Measurements from ENCODE around the gene DAPL1. TPM values are rescaled to one million over a fixed set of nuclear protein-coding genes. Genes with fewer than 3 reads are reported as not detected.

Gene DAPL1
- total and polyA plus RNA-seq, 10 of the 15 experiments (the other 5 are each of a cell fraction or from before 2014, with no cell fraction given), result not detected

DNA sequence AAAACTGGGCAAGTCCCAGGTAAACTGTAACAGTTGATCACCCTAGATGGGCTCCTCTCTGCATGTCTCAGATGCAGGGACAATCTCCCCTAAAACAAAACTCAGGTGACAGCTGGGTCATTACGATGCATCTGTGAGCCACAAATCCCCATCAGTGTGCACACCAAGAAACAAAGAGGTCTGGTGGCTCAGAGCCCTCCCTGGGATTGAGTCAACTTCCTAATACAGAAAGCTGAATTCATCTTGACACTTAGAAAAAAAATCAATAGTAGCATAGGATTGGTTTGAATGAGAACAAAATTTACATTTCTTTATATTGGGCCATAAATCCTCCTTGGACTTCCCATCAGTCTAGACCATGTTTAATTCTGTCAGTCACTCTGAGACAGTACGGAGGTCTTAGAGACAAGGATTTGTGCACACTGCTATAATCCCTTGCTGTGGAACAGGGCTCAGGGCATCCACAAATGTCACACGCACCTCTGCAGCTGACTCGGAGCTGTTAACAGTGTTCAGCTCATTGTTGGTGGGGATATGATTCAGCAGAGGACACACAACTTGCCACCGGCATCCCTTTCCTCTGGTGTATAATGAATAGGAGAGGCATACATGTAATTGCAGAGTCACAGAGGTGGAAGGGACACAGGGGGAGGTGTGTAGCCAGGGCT lies 44.5 kb upstream of the DAPL1 start:
- CTCF ChIA-PET, result interaction anchor here (2.9 kb wide), 1 partner anchor 572 kb away, joined by 16 read pairs; no protein-coding TSS in a partner anchor

More for the DNA sequence above, 44.5 kb upstream of the DAPL1 start:
- POLR2A ChIA-PET, result no interaction called here
- FAIRE-seq (no peak), DNase-seq (ENCODE audit: low read depth, low spot score) (no peak), ATAC-seq (no peak)
- H3K9ac ChIP-seq (ENCODE audit: control insufficient read depth, insufficient read depth, low read length), result no peak overlapping the region
- no peak overlapping the region for H3K4me2 ChIP-seq (ENCODE audit: control insufficient read depth, insufficient read depth)
- H3K79me2 ChIP-seq (ENCODE audit: control insufficient read depth, insufficient read depth, low read length), result no peaks in the 10 kb centered on the region
- H3K27ac ChIP-seq (ENCODE audit: control insufficient read depth, insufficient read depth), result no peak overlapping the region
- WGBS (ENCODE audit: insufficient coverage, insufficient replicate concordance, low lambda C conversion rate, missing lambda C conversion rate), result 27% methylated on average over 5 of the region's 5 CpGs
- H3K36me3 ChIP-seq (ENCODE audit: control insufficient read depth in 2 of 2, insufficient read depth in 2 of 2, low read length in 1 of 2), result no peaks in the 10 kb centered on the region
- TF ChIP-seq SREBF2 (IDR thresholded peaks at IDR 0.05; ENCODE audit: low read length), result no peak
- TF ChIP-seq, protein P1, sequence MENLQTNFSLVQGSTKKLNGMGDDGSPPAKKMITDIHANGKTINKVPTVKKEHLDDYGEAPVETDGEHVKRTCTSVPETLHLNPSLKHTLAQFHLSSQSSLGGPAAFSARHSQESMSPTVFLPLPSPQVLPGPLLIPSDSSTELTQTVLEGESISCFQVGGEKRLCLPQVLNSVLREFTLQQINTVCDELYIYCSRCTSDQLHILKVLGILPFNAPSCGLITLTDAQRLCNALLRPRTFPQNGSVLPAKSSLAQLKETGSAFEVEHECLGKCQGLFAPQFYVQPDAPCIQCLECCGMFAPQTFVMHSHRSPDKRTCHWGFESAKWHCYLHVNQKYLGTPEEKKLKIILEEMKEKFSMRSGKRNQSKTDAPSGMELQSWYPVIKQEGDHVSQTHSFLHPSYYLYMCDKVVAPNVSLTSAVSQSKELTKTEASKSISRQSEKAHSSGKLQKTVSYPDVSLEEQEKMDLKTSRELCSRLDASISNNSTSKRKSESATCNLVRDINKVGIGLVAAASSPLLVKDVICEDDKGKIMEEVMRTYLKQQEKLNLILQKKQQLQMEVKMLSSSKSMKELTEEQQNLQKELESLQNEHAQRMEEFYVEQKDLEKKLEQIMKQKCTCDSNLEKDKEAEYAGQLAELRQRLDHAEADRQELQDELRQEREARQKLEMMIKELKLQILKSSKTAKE (IDR thresholded peaks at IDR 0.05; ENCODE audit: low read depth, poor library complexity, severe bottlenecking), result no peak
- no peak for TF ChIP-seq MEF2B (IDR thresholded peaks at IDR 0.05; ENCODE audit: partially characterized antibody, poor library complexity, severe bottlenecking)
- no peak for TF ChIP-seq CBX3 (IDR thresholded peaks at IDR 0.05; ENCODE audit: borderline replicate concordance, low read depth)
- TF ChIP-seq, protein P2, sequence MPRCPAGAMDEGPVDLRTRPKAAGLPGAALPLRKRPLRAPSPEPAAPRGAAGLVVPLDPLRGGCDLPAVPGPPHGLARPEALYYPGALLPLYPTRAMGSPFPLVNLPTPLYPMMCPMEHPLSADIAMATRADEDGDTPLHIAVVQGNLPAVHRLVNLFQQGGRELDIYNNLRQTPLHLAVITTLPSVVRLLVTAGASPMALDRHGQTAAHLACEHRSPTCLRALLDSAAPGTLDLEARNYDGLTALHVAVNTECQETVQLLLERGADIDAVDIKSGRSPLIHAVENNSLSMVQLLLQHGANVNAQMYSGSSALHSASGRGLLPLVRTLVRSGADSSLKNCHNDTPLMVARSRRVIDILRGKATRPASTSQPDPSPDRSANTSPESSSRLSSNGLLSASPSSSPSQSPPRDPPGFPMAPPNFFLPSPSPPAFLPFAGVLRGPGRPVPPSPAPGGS (IDR thresholded peaks at IDR 0.05; ENCODE audit: borderline replicate concordance, insufficient read depth, low read depth, low read length, poor library complexity, severe bottlenecking), result no peak
- TF ChIP-seq BRCA1 (IDR thresholded peaks at IDR 0.05; ENCODE audit: low read depth, low read length), result no peak
- no peak for TF ChIP-seq TCF3 (IDR thresholded peaks at IDR 0.05; ENCODE audit: borderline replicate concordance, insufficient read depth, low read depth, low read length)
- TF ChIP-seq, protein P3, sequence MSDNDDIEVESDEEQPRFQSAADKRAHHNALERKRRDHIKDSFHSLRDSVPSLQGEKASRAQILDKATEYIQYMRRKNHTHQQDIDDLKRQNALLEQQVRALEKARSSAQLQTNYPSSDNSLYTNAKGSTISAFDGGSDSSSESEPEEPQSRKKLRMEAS (IDR thresholded peaks at IDR 0.05; ENCODE audit: low read depth, low read length), result no peak
- TF ChIP-seq STAT1 (conservative IDR thresholded peaks at IDR 0.05), result no peak
- TF ChIP-seq, protein P4, sequence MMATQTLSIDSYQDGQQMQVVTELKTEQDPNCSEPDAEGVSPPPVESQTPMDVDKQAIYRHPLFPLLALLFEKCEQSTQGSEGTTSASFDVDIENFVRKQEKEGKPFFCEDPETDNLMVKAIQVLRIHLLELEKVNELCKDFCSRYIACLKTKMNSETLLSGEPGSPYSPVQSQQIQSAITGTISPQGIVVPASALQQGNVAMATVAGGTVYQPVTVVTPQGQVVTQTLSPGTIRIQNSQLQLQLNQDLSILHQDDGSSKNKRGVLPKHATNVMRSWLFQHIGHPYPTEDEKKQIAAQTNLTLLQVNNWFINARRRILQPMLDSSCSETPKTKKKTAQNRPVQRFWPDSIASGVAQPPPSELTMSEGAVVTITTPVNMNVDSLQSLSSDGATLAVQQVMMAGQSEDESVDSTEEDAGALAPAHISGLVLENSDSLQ (IDR thresholded peaks at IDR 0.05), result no peak
- H3K4me1 ChIP-seq (ENCODE audit: control insufficient read depth, insufficient read depth, low read length), result no peaks in the 10 kb centered on the region
- BruUV-seq (replicated peaks), result no TSS peak
- in situ Hi-C loops (cut with MboI), result loop anchor here (25.0 kb wide), 1 partner anchor 1463 kb away; no protein-coding TSS in a partner anchor
- RAD21 ChIA-PET (ENCODE audit: unreplicated experiment), result interaction anchor here (1.3 kb wide), 1 partner anchor 726 kb away, joined by 3 read pairs; no protein-coding TSS in a partner anchor
- SMC1A ChIA-PET (ENCODE audit: uncharacterized antibody, unreplicated experiment), result interaction anchor here (0.6 to 0.7 kb wide), 2 partner anchors 16 to 403 kb away, joined by 3 to 4 read pairs; no protein-coding TSS in a partner anchor
- H3K9me3 ChIP-seq (replicated peaks; ENCODE audit: control insufficient read depth, insufficient read depth, low read length), result no peaks in the 10 kb centered on the region
- intact Hi-C loops (cut with micrococcal nuclease; ENCODE audit: unreplicated experiment), result loop anchor here (5.0 to 10.0 kb wide), 4 partner anchors 288 to 1448 kb away; no protein-coding TSS in a partner anchor
- H3K27me3 ChIP-seq (replicated peaks in 1 of 2; ENCODE audit: control insufficient read depth in 2 of 2, insufficient read depth in 2 of 2, low read length in 1 of 2), result no peaks in the 10 kb centered on the region; a peak in 1 of 4 replicates
- H3K4me3 ChIP-seq, result no peak overlapping the region
- no peak overlapping the region for H2AFZ ChIP-seq (ENCODE audit: control insufficient read depth, low read depth, low read length)
- no peaks in the 10 kb centered on the region for H4K20me1 ChIP-seq (ENCODE audit: control insufficient read depth, insufficient read depth)

All from GM12878 (cell line).